Gastrocnemius medialis (tissue), 4 donors: ENCODE data around the gene SEMA6B. TPM values are rescaled to one million over a fixed set of nuclear protein-coding genes. Genes with fewer than 3 reads are reported as not detected.

ENCODE experiments used
- ATAC-seq, 2 donors: fragments of 150-250 bp; one replicate each; pipeline ENCODE4 v1.9.1; 2016
- DNase-seq, 2 donors: peaks; one replicate each; pipeline ENCODE4 v3.0.0-alpha.2; 2019
- H3K27ac ChIP-seq, 4 donors: fragments of 200-600 bp; sonication (generic); 1 replicate in 1 of 4; 2 replicates in 3 of 4; pipeline ENCODE4 v1.5.1; 2016 to 2018; ENCODE audit warnings: mild to moderate bottlenecking in 2 of 4, moderate library complexity in 1 of 4
- H3K27me3 ChIP-seq, 3 donors: fragments of 200-600 bp; sonication (generic) in 2 of 3; 1 replicate in 1 of 3; 2 replicates in 2 of 3; pipeline versions ENCODE4 v1.5.1 to v1.6.0; 2016 to 2019; ENCODE audit warnings: mild to moderate bottlenecking in 1 of 3, moderate library complexity in 1 of 3
- H3K36me3 ChIP-seq, 2 donors: fragments of 200-600 bp; sonication (generic) in 1 of 2; one replicate each; pipeline ENCODE4 v1.5.1; 2017 to 2018
- H3K4me1 ChIP-seq, 2 donors: fragments of 200-600 bp; sonication (generic) in 1 of 2; one replicate each; pipeline ENCODE4 v1.5.1; 2016 to 2017; ENCODE audit warnings: mild to moderate bottlenecking in 2 of 2
- H3K4me3 ChIP-seq, 4 donors: fragments of 200-600 bp; sonication (generic) in 3 of 4; 1 replicate in 1 of 4; 2 replicates in 3 of 4; pipeline ENCODE4 v1.5.1; 2016 to 2019; ENCODE audit warnings: mild to moderate bottlenecking in 2 of 4
- H3K9me3 ChIP-seq, 3 donors: fragments of 200-600 bp; sonication (generic) in 2 of 3; 1 replicate in 1 of 3; 2 replicates in 2 of 3; pipeline ENCODE4 v1.5.1; 2016 to 2019
- CTCF ChIP-seq, 5 experiments: fragments of 450-650 bp in 3 of 5; fragments of 200-600 bp in 2 of 5; sonication (generic) in 2 of 5; IDR thresholded peaks in 4 of 5; conservative IDR thresholded peaks in 1 of 5; 1 replicate in 4 of 5; 2 replicates in 1 of 5; pipeline ENCODE4 v1.5.1; 2016 to 2019; ENCODE audit warnings: antibody characterized with exemption in 5 of 5, mild to moderate bottlenecking in 3 of 5, moderate library complexity in 3 of 5
- POLR2A ChIP-seq, 2 donors: fragments of 450-650 bp; IDR thresholded peaks; one replicate each; pipeline ENCODE4 v1.6.1; 2017; ENCODE audit warnings: antibody characterized with exemption in 2 of 2, mild to moderate bottlenecking in 2 of 2, moderate library complexity in 2 of 2
- in situ Hi-C, 4 donors: fragments of 200-750 bp; cut with MboI; loops; one replicate each; pipeline versions ENCODE4 v1.15.0 to v1.8.0; 2017; ENCODE audit warnings: low sequenced_read_pairs in 4 of 4
- intact Hi-C: fragments of 100-400 bp; cut with DNase I; formaldehyde crosslinking; loops from one replicate; pipeline ENCODE4 v1.15.1; 2023; ENCODE audit warnings: low total_unique reads
- total RNA-seq, 4 donors: library from RNA; depleted of rRNA; stranded (reverse); fragments of >200 nt; gene quantifications; one replicate each; pipeline versions ENCODE4 v1.1.0 to v1.2.3, GENCODE V29; 2016

The SEMA6B gene
- total RNA-seq, 4 donors from 2014 or later, result 1.4 to 3.3 (median 2.6) TPM

- no peaks in the 10 kb centered on the region for H3K9me3 ChIP-seq
- no peak for ATAC-seq
- H3K27me3 ChIP-seq, result no peaks in the 10 kb centered on the region
- peaks cover 16 to 31% of the 10 kb centered on the region in 2 donors for H3K4me1 ChIP-seq
- in situ Hi-C loops, result no loop called here
- H3K36me3 ChIP-seq, result no peaks in the 10 kb centered on the region
- no peak overlapping the region for H3K4me3 ChIP-seq
- intact Hi-C loops, result no loop called here
- peak overlapping the region; percentile 32 to 99 (median 76) for H3K27ac ChIP-seq
- no peak for DNase-seq
- no peak for TF ChIP-seq POLR2A (IDR thresholded peaks at IDR 0.05)
- TF ChIP-seq CTCF (IDR thresholded peaks at IDR 0.05 in 4 of 5, conservative IDR thresholded peaks at IDR 0.05 in 1 of 5), result no peak
These were observed 38.2 kb downstream of the SEMA6B start for GRCh38 chr19:4521170-4521887.

- DNase-seq, result no peak
- Histone ChIP-seq H3K9me3 (no peaks in the 10 kb centered on the region), H3K4me3 (no peak overlapping the region), H3K27me3 (no peaks in the 10 kb centered on the region), H3K4me1 (peaks cover 30 to 42% of the 10 kb centered on the region in 2 donors), H3K27ac (peak overlapping the region; percentile 97 to 99 (median 98)), H3K36me3 (peaks cover 0 to 9% of the 10 kb centered on the region in 2 donors)
- TF ChIP-seq CTCF (IDR thresholded peaks at IDR 0.05 in 4 of 5, conservative IDR thresholded peaks at IDR 0.05 in 1 of 5) (no peak), POLR2A (IDR thresholded peaks at IDR 0.05) (no peak)
- in situ Hi-C loops, result no loop called here
- ATAC-seq, result no peak
- intact Hi-C loops, result loop anchor here (5.0 to 10.0 kb wide), 2 partner anchors 193 to 565 kb away; no protein-coding TSS in a partner anchor
These were observed 39.8 kb downstream of the SEMA6B start for GRCh38 chr19:4519521-4520277.

- H3K4me1 ChIP-seq, result peaks cover 33 to 43% of the 10 kb centered on the region in 2 donors
- no peak for ATAC-seq
These were observed 40.4 kb downstream of the SEMA6B start for GRCh38 chr19:4519172-4519496.

More at GRCh38 chr19:4519172-4519496, 40.4 kb downstream of the SEMA6B start:
- no peak for TF ChIP-seq CTCF (IDR thresholded peaks at IDR 0.05 in 4 of 5, conservative IDR thresholded peaks at IDR 0.05 in 1 of 5)
- TF ChIP-seq POLR2A (IDR thresholded peaks at IDR 0.05), result no peak
- Histone ChIP-seq H3K27ac (peak overlapping the region; percentile 97 to 99 (median 98)), H3K36me3 (peaks cover 0 to 9% of the 10 kb centered on the region in 2 donors), H3K9me3 (no peaks in the 10 kb centered on the region), H3K27me3 (no peaks in the 10 kb centered on the region), H3K4me3 (no peak overlapping the region)
- no peak for DNase-seq
- intact Hi-C loops, result loop anchor here (5.0 to 10.0 kb wide), 2 partner anchors 193 to 564 kb away; no protein-coding TSS in a partner anchor
- in situ Hi-C loops, result no loop called here
